Chondrocyte (in vitro differentiated cells): ENCODE data around the gene IQCK. TPM values are rescaled to one million over a fixed set of nuclear protein-coding genes. Genes with fewer than 3 reads are reported as not detected.

Experiments
- DNase-seq: peaks from one replicate; pipeline ENCODE4 v3.0.0; 2021; ENCODE audit warnings: mixed read lengths, low spot score
- H3K27ac Mint-ChIP-seq: one replicate; pipeline ENCODE4 v1.8.0; 2021; ENCODE audit warnings: mild to moderate bottlenecking, moderate library complexity, mixed read lengths; ENCODE audit not compliant: unreplicated experiment
- H3K27me3 Mint-ChIP-seq: 2 replicates; pipeline ENCODE4 v1.8.0; 2021; ENCODE audit warnings: low read depth, mixed read lengths
- H3K36me3 Mint-ChIP-seq: 2 replicates; pipeline ENCODE4 v1.8.0; 2021; ENCODE audit warnings: low read depth, mixed read lengths
- H3K4me1 Mint-ChIP-seq: 2 replicates; pipeline ENCODE4 v1.8.0; 2021; ENCODE audit warnings: low read depth, mild to moderate bottlenecking, mixed read lengths
- H3K4me3 Mint-ChIP-seq: one replicate; pipeline ENCODE4 v1.8.0; 2021; ENCODE audit warnings: mild to moderate bottlenecking, moderate library complexity, mixed read lengths; ENCODE audit not compliant: unreplicated experiment
- H3K9me3 Mint-ChIP-seq: 2 replicates; pipeline ENCODE4 v1.8.0; 2021; ENCODE audit warnings: low read depth, mixed read lengths
- total RNA-seq: library from RNA; stranded (reverse); gene quantifications from 3 replicates; pipeline ENCODE4 v1.2.1, GENCODE V29; 2021
- TF ChIP-seq, protein P1 (sequence below): fragments of 200-600 bp; sonication (generic); IDR thresholded peaks from 2 replicates; pipeline ENCODE4 v1.5.0; 2021; ENCODE audit warnings: antibody characterized with exemption, mild to moderate bottlenecking, moderate library complexity

The IQCK gene
- total RNA-seq, 1 donor from 2014 or later: 3.8 TPM

- DNase-seq: no peak
- Mint-ChIP-seq H3K36me3 (no peaks in the 10 kb centered on the region), H3K27me3 (no peaks in the 10 kb centered on the region)
Measured at GRCh38 chr16:19760356-19761060, 42.4 kb downstream of the IQCK start.

DNA sequence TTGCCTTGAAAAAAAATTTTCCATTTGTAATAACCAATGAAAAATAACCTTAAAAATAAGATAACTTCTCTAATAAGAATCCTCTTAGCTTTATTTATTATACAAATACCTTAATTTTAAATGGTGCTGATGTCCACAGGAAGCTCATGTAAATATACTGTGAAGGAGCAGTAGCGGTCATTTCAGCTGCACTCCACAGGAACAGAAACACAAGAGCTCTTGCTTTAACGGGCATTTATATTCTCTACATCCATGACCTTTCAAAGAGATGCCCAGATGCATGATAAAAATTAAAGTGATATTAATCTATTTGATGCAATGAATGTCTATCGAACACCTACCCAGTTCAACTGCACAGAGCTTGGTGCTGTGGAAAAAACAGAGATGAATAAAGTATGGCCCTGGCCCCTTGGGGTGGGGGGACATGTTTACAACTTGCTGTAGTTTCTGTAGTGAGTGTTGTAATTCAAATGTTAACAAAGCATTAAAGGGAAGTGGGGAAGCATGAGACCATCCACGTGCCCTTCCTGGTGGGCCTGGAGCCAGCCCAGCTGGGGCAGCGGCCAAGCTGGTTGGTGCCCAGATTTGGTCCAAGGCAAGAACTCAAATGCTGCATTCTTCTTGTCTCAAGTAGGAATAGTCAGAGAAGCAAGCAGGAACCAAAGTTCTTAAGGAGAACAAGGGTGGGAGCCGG, 47.9 kb downstream of the IQCK start:
- Mint-ChIP-seq H3K27me3 (no peaks in the 10 kb centered on the region), H3K4me3 (no peak overlapping the region), H3K9me3 (peaks cover 15% of the 10 kb centered on the region), H3K36me3 (no peaks in the 10 kb centered on the region), H3K4me1 (no peaks in the 10 kb centered on the region), H3K27ac (no peak overlapping the region)
- TF ChIP-seq, protein P1, sequence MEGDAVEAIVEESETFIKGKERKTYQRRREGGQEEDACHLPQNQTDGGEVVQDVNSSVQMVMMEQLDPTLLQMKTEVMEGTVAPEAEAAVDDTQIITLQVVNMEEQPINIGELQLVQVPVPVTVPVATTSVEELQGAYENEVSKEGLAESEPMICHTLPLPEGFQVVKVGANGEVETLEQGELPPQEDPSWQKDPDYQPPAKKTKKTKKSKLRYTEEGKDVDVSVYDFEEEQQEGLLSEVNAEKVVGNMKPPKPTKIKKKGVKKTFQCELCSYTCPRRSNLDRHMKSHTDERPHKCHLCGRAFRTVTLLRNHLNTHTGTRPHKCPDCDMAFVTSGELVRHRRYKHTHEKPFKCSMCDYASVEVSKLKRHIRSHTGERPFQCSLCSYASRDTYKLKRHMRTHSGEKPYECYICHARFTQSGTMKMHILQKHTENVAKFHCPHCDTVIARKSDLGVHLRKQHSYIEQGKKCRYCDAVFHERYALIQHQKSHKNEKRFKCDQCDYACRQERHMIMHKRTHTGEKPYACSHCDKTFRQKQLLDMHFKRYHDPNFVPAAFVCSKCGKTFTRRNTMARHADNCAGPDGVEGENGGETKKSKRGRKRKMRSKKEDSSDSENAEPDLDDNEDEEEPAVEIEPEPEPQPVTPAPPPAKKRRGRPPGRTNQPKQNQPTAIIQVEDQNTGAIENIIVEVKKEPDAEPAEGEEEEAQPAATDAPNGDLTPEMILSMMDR: no peak
- no peak for DNase-seq

More at GRCh38 chr16:19760356-19761060, 42.4 kb downstream of the IQCK start:
- Mint-ChIP-seq H3K27ac (no peak overlapping the region), H3K4me3 (no peak overlapping the region), H3K9me3 (no peaks in the 10 kb centered on the region), H3K4me1 (peaks cover 12% of the 10 kb centered on the region)
- TF ChIP-seq, protein P1: no peak

DNA sequence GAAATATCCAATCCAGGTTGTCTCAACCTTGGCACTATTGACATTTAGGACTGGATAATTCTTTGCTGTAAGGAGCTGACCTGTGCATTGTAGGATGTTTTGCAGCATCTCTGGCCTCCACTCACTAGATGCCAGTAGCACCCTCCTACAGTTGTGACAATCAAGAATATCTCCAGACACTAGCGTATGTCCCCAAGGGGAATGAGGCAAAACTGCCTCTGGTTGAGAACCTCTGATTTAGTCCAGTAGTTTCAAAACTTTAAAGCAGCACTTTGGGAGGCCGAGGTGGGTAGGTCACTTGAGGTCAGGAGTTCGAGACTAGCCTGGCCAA, 48.4 kb downstream of the IQCK start:
- H3K36me3 Mint-ChIP-seq: no peaks in the 10 kb centered on the region
- H3K9me3 Mint-ChIP-seq: peaks cover 15% of the 10 kb centered on the region
- no peak for DNase-seq
- no peaks in the 10 kb centered on the region for H3K27me3 Mint-ChIP-seq
- no peaks in the 10 kb centered on the region for H3K4me1 Mint-ChIP-seq
- H3K27ac Mint-ChIP-seq: no peak overlapping the region
- no peak overlapping the region for H3K4me3 Mint-ChIP-seq
- TF ChIP-seq, protein P1: no peak

GRCh38 chr16:19766988-19767387, 48.9 kb downstream of the IQCK start:
- H3K9me3 Mint-ChIP-seq: peaks cover 15% of the 10 kb centered on the region
- DNase-seq: no peak
- no peak overlapping the region for H3K27ac Mint-ChIP-seq
- H3K4me1 Mint-ChIP-seq: no peaks in the 10 kb centered on the region
- no peaks in the 10 kb centered on the region for H3K27me3 Mint-ChIP-seq
- no peak overlapping the region for H3K4me3 Mint-ChIP-seq
- H3K36me3 Mint-ChIP-seq: no peaks in the 10 kb centered on the region
- TF ChIP-seq, protein P1: no peak

- Mint-ChIP-seq H3K27me3 (no peaks in the 10 kb centered on the region), H3K4me1 (no peaks in the 10 kb centered on the region), H3K9me3 (peaks cover 15% of the 10 kb centered on the region), H3K36me3 (no peaks in the 10 kb centered on the region), H3K27ac (no peak overlapping the region), H3K4me3 (no peak overlapping the region)
- no peak for DNase-seq
- TF ChIP-seq, protein P1: no peak
Measured at GRCh38 chr16:19767497-19767896, 49.4 kb downstream of the IQCK start.
